ENCODE data around the gene UBE3C.

Gene UBE3C

DNA sequence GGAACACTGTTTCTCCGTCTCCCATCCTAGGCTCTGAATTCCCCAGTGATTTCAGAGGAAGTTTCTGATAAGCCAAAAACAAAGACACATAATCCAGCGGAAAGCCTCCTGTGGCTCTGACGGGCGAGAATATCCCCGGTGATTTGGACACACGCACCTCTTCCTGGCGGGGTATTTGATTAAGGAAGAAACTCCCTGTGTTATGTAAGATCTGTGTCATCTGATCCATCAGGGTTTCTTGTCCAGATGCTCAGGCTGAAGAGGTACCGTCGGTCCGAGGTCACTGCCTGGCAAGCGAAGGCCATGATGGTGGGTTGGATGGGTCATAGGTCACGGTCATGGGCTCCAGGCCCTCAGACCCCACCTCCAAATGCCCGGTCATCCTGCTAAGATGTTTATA is 158.5 kb downstream of the UBE3C start:
- Histone ChIP-seq H3K27me3 (ENCODE audit: control insufficient read depth, insufficient read depth, low read length) (no peaks in the 10 kb centered on the region), H3K27ac (ENCODE audit: low read depth, low read length) (no peak overlapping the region), H3K4me3 (ENCODE audit: low read depth, low read length) (no peak overlapping the region), H3K4me1 (ENCODE audit: control insufficient read depth, insufficient read depth, low read length) (0 out of 2 replicates have a peak, but pooled peaks cover 3% of the 10 kb centered on the region), H3K36me3 (ENCODE audit: control insufficient read depth, insufficient read depth, low read length) (no peaks in the 10 kb centered on the region), H3K9me3 (ENCODE audit: control insufficient read depth, insufficient read depth, low read length) (no peaks in the 10 kb centered on the region), H3K9ac (ENCODE audit: low read depth, low read length) (no peak overlapping the region)

GRCh38 chr7:157299317-157299612 is 160.5 kb downstream of the UBE3C start:
- no peak overlapping the region for H3K4me3 ChIP-seq (ENCODE audit: low read depth, low read length)
- no peaks in the 10 kb centered on the region for H3K4me1 ChIP-seq (ENCODE audit: control insufficient read depth, insufficient read depth, low read length)
- H3K9me3 ChIP-seq (ENCODE audit: control insufficient read depth, insufficient read depth, low read length): no peaks in the 10 kb centered on the region
- no peak overlapping the region for H3K27ac ChIP-seq (ENCODE audit: low read depth, low read length)
- H3K27me3 ChIP-seq (ENCODE audit: control insufficient read depth, insufficient read depth, low read length): no peaks in the 10 kb centered on the region
- H3K36me3 ChIP-seq (ENCODE audit: control insufficient read depth, insufficient read depth, low read length): no peaks in the 10 kb centered on the region
- no peak overlapping the region for H3K9ac ChIP-seq (ENCODE audit: low read depth, low read length)

GRCh38 chr7:157299613-157300368 is 161.1 kb downstream of the UBE3C start:
- H3K36me3 ChIP-seq (ENCODE audit: control insufficient read depth, insufficient read depth, low read length): no peaks in the 10 kb centered on the region
- H3K9ac ChIP-seq (ENCODE audit: low read depth, low read length): no peak overlapping the region
- H3K27ac ChIP-seq (ENCODE audit: low read depth, low read length): no peak overlapping the region
- no peaks in the 10 kb centered on the region for H3K27me3 ChIP-seq (ENCODE audit: control insufficient read depth, insufficient read depth, low read length)
- H3K9me3 ChIP-seq (ENCODE audit: control insufficient read depth, insufficient read depth, low read length): no peaks in the 10 kb centered on the region
- no peak overlapping the region for H3K4me3 ChIP-seq (ENCODE audit: low read depth, low read length)
- no peaks in the 10 kb centered on the region for H3K4me1 ChIP-seq (ENCODE audit: control insufficient read depth, insufficient read depth, low read length)

GRCh38 chr7:157300369-157300825 is 161.7 kb downstream of the UBE3C start:
- no peaks in the 10 kb centered on the region for H3K27me3 ChIP-seq (ENCODE audit: control insufficient read depth, insufficient read depth, low read length)
- H3K4me3 ChIP-seq (ENCODE audit: low read depth, low read length): no peak overlapping the region
- H3K27ac ChIP-seq (ENCODE audit: low read depth, low read length): no peak overlapping the region
- no peaks in the 10 kb centered on the region for H3K4me1 ChIP-seq (ENCODE audit: control insufficient read depth, insufficient read depth, low read length)
- H3K36me3 ChIP-seq (ENCODE audit: control insufficient read depth, insufficient read depth, low read length): no peaks in the 10 kb centered on the region
- H3K9ac ChIP-seq (ENCODE audit: low read depth, low read length): no peak overlapping the region
- no peaks in the 10 kb centered on the region for H3K9me3 ChIP-seq (ENCODE audit: control insufficient read depth, insufficient read depth, low read length)

GRCh38 chr7:157301610-157302120 is 162.9 kb downstream of the UBE3C start:
- H3K4me3 ChIP-seq (ENCODE audit: low read depth, low read length): no peak overlapping the region
- H3K27me3 ChIP-seq (ENCODE audit: control insufficient read depth, insufficient read depth, low read length): no peaks in the 10 kb centered on the region
- H3K9me3 ChIP-seq (ENCODE audit: control insufficient read depth, insufficient read depth, low read length): no peaks in the 10 kb centered on the region
- H3K36me3 ChIP-seq (ENCODE audit: control insufficient read depth, insufficient read depth, low read length): no peaks in the 10 kb centered on the region
- peaks cover 2% of the 10 kb centered on the region for H3K4me1 ChIP-seq (ENCODE audit: control insufficient read depth, insufficient read depth, low read length)
- H3K27ac ChIP-seq (ENCODE audit: low read depth, low read length): no peak overlapping the region
- no peak overlapping the region for H3K9ac ChIP-seq (ENCODE audit: low read depth, low read length)

DNA sequence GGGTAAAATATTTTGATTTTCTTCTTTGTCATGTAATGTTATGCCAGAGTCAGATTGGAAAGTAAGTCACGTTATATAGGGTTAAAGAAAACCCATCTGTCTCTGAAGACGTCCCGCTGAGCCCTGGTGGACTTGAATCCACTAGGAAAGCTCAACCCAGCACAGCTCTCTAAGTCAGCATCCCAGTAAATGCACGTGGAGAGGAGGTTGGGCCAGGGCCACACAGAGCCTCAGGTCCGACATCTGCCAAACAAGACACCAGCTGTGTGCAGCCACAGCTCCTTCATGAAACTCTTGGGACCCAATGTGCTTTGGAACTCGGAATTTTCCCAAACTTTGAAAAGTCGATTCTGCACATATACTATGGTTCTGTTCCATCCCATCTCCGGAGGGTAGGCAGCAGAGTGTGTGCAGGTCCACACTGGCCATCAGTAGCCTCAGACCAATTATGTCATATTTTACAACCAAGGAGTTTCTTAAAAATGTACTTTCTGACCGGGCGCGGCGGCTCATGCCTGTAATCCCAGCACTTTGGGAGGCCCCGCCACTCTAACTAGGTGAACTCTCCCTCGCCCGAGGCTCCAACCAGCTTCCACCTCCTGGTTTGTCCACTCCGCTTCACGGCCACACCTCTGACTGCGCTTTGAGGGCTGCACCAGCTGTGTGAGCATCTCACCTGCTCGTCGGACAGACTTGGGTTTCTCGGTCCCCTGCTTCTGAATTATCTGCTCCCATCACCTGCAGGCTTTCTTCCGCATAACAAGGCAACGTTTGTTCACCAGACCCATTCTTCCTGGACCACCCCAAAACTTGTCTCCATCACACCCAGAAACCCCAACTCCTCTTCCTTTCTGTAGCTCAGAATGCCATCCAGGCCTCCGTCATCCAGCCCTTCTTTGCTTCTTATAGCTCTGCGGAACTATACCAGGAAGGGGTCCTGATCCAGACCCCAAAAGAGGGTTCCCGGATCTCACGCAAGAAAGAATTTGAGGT is 168.4 kb downstream of the UBE3C start:
- Histone ChIP-seq H3K4me1 (ENCODE audit: control insufficient read depth, insufficient read depth, low read length) (peaks cover 34% of the 10 kb centered on the region), H3K9ac (ENCODE audit: low read depth, low read length) (no peak overlapping the region), H3K4me3 (ENCODE audit: low read depth, low read length) (no peak overlapping the region; the same call in 1 of the 2 replicates), H3K27me3 (ENCODE audit: control insufficient read depth, insufficient read depth, low read length) (no peaks in the 10 kb centered on the region), H3K36me3 (ENCODE audit: control insufficient read depth, insufficient read depth, low read length) (no peaks in the 10 kb centered on the region), H3K9me3 (ENCODE audit: control insufficient read depth, insufficient read depth, low read length) (no peaks in the 10 kb centered on the region), H3K27ac (ENCODE audit: low read depth, low read length) (peak overlapping the region; percentile 72)

- Histone ChIP-seq H3K4me1 (ENCODE audit: control insufficient read depth, insufficient read depth, low read length) (peaks cover 34% of the 10 kb centered on the region), H3K36me3 (ENCODE audit: control insufficient read depth, insufficient read depth, low read length) (no peaks in the 10 kb centered on the region), H3K27me3 (ENCODE audit: control insufficient read depth, insufficient read depth, low read length) (no peaks in the 10 kb centered on the region), H3K9me3 (ENCODE audit: control insufficient read depth, insufficient read depth, low read length) (no peaks in the 10 kb centered on the region), H3K9ac (ENCODE audit: low read depth, low read length) (peak overlapping the region; percentile 78), H3K27ac (ENCODE audit: low read depth, low read length) (peak overlapping the region; percentile 99), H3K4me3 (ENCODE audit: low read depth, low read length) (peak overlapping the region; percentile 9; the same call in 1 of the 2 replicates)
Observed at GRCh38 chr7:157309988-157310668, 171.4 kb downstream of the UBE3C start.

GRCh38 chr7:157310676-157311185 is 172.0 kb downstream of the UBE3C start:
- Histone ChIP-seq H3K27me3 (ENCODE audit: control insufficient read depth, insufficient read depth, low read length) (no peaks in the 10 kb centered on the region), H3K9ac (ENCODE audit: low read depth, low read length) (peak overlapping the region; percentile 78), H3K4me3 (ENCODE audit: low read depth, low read length) (no peak overlapping the region), H3K27ac (ENCODE audit: low read depth, low read length) (peak overlapping the region; percentile 99), H3K4me1 (ENCODE audit: control insufficient read depth, insufficient read depth, low read length) (peaks cover 34% of the 10 kb centered on the region), H3K36me3 (ENCODE audit: control insufficient read depth, insufficient read depth, low read length) (no peaks in the 10 kb centered on the region), H3K9me3 (ENCODE audit: control insufficient read depth, insufficient read depth, low read length) (no peaks in the 10 kb centered on the region)

GRCh38 chr7:157312941-157313340 is 174.2 kb downstream of the UBE3C start:
- Histone ChIP-seq H3K9me3 (ENCODE audit: control insufficient read depth, insufficient read depth, low read length) (no peaks in the 10 kb centered on the region), H3K36me3 (ENCODE audit: control insufficient read depth, insufficient read depth, low read length) (no peaks in the 10 kb centered on the region), H3K4me1 (ENCODE audit: control insufficient read depth, insufficient read depth, low read length) (peaks cover 28% of the 10 kb centered on the region), H3K27me3 (ENCODE audit: control insufficient read depth, insufficient read depth, low read length) (no peaks in the 10 kb centered on the region), H3K27ac (ENCODE audit: low read depth, low read length) (no peak overlapping the region), H3K9ac (ENCODE audit: low read depth, low read length) (no peak overlapping the region), H3K4me3 (ENCODE audit: low read depth, low read length) (no peak overlapping the region)

- no peaks in the 10 kb centered on the region for H3K36me3 ChIP-seq (ENCODE audit: control insufficient read depth, insufficient read depth, low read length)
- H3K27me3 ChIP-seq (ENCODE audit: control insufficient read depth, insufficient read depth, low read length): no peaks in the 10 kb centered on the region
- H3K9ac ChIP-seq (ENCODE audit: low read depth, low read length): no peak overlapping the region
- H3K4me1 ChIP-seq (ENCODE audit: control insufficient read depth, insufficient read depth, low read length): peaks cover 28% of the 10 kb centered on the region
- no peak overlapping the region for H3K27ac ChIP-seq (ENCODE audit: low read depth, low read length)
- H3K9me3 ChIP-seq (ENCODE audit: control insufficient read depth, insufficient read depth, low read length): no peaks in the 10 kb centered on the region
- H3K4me3 ChIP-seq (ENCODE audit: low read depth, low read length): no peak overlapping the region
Observed at GRCh38 chr7:157313645-157314044, 174.9 kb downstream of the UBE3C start.
